ENCODE measurements around the gene MT1B.
A peak's percentile ranks its signal among the peaks of the same experiment; 100 is the strongest.
"Not testable (repeated sequence)": the region's sequence is repeated elsewhere in the genome, so short reads cannot be mapped to it uniquely, and the experiment has no call there.

Gene MT1B

DNA sequence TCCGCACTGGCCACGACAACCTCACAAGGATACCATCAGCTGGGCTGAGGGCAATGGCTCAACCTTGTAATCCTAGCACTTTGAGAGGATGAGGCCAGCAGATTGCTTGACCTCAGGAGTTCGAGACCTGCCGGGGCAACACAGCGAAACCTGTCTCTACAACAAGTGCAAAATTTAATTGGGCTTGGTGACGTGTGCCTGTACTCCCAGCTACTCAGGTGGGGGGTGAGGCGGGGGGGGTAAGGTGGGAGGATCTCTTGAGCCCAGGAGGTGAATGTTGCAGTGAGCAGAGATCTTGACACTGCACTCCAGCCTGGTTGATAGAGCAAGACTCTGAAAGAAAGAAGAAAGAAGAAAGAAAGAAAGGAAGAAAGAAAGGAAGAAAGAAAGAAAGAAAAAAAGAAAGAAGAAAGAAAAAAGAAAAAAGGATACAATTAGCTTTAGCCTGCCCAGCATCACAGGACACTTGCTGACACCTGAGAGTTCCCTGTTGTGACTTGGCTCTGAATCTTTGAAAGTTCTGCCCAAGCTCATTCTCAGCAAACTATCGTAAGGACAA, 31.3 kb upstream of the MT1B start:
- no peak for DNase-seq (ENCODE audit: low read depth in 2 of 3, low spot score in 2 of 3)

DNA sequence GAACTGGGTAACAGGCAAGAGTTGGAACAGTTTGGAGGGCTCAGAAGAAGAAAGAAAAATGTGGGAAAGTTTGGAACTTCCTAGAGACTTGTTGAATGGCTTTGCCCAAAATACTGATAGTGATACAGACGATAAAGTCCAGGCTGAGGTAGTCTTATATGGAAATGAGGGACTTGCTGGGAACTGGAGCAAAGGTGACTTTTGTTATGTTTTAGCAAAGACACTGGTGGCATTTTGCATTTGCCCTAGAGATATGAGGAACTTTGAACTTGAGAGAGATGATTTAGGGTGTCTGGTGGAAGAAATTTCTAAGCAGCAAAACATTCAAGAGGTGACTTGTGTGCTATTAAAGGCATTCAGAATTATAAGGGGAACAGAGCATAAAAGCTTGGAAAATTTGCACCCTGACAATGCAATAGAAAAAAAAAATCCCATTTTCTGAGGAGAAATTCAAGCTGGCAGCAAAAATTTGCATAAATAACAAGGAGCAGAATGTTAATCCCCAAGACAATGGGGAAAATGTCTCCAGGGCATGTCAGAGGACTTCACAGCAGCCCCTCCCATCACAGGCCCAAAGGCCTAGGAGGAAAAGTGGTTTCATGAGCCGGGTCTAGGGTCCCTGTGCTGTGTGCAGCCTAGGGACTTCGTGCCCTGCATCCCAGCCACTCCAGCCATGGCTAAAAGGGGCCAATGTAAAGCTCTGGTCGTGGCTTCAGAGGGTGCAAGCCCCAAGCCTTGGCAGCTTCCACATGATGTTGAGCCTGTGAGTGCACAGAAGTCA, 29.8 kb upstream of the MT1B start:
- not testable (repeated sequence) for DNase-seq (ENCODE audit: low read depth in 2 of 3, low spot score in 2 of 3)

DNA sequence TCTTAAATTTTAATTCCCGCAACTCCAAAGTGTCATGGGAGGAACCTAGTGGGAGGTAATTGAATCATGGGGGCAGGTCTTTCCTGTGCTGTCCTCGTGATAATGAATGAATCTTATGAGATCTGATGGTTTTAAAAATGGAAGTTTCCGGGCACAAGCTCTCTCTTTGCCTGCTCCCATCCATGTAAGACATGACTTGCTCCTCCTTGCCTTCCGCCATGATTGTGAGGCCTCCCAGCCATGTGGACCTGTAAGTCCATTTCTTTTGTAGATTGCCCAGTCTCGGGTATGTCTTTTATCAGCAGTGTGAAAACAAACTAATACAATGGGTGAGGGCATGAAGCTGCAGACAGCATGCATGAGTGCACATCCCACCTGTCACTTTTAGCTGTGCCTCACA, 28.5 kb upstream of the MT1B start:
- DNase-seq (ENCODE audit: low read depth in 2 of 3, low spot score in 2 of 3), result not testable (repeated sequence)

- no peak for DNase-seq (ENCODE audit: low read depth in 2 of 3, low spot score in 2 of 3)
These were observed 28.0 kb upstream of the MT1B start for GRCh38 chr16:56623637-56624036.

DNA sequence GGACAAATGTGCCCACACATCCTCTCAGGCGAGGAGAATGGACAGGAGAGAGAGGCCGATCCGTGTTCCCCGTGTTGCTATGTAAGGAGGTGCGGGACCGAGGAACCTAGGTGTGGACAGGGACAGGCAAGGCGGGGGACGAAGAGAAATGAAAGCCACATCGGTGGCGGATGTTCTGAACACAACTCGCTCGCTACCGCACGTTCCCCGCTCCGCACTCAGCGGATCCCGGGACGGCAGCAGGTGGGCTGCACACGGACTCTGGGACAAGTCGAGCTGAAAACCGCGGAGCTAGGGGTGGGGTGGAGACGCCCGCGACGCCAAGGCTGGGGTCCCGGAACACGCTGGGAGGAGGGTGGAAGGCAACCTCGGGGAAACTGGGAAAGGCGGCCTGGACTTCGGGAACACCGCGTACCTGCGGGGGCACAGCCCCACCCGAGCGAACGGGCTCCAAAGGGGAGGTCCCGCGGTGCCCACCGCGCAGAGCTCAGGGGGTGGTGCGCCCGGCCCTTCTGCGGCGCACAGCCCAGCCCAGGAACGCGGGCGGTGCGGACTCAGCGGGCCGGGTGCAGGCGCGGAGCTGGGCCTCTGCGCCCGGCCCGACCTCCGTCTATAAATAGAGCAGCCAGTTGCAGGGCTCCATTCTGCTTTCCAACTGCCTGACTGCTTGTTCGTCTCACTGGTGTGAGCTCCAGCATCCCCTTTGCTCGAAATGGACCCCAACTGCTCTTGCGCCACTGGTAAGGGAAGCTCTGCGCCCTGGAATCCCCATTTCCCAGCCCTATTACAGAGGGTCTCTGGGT, 26.3 kb upstream of the MT1B start, which contains the start of gene MT1E:
Gene MT1E, plus strand, starts transcription at position 642 of the 803 bp plus-strand sequence. Its CDS starts 71 bp downstream, at position 713.
- DNase-seq (ENCODE audit: low read depth in 2 of 3, low spot score in 2 of 3), result peak in 1 of 3 experiments; percentile 61

DNA sequence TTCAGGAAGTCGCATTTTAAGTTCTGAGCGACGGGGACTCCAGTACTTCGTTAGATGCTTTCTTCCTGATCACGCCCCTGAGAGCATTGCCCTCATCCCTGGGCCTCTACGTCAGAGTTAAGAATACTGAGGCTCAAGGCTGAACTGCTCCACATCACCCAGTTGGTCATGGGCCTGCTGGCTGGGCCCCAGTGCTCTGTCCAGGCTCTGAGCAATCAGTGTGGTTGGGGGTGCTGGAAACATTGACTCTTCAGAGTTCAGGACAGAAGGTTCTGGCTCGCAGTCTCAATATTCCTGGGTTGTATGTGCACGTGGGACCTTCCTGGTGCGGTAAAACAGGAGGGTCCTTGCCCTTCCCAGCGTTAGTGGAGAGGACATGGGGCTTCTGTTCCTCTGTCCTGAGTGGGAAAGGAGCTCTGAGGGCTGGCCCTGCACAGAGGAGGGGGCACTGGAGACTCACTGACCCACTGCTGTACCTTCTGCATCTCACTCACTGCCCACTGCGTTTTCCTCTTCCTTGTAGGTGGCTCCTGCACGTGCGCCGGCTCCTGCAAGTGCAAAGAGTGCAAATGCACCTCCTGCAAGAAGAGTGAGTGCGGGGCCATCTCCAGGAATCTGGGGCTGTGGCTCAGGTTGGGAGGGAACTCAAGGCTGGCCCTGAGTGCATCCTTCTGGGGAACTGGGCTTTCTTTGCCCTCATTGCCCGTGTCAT, 25.6 kb upstream of the MT1B start:
- no peak for DNase-seq (ENCODE audit: low read depth in 2 of 3, low spot score in 2 of 3)

- DNase-seq (ENCODE audit: low read depth in 2 of 3, low spot score in 2 of 3), result no peak
These were observed 25.0 kb upstream of the MT1B start for GRCh38 chr16:56626685-56627084.

GRCh38 chr16:56628486-56629350, 23.0 kb upstream of the MT1B start:
- no peak for DNase-seq (ENCODE audit: low read depth in 2 of 3, low spot score in 2 of 3)

DNA sequence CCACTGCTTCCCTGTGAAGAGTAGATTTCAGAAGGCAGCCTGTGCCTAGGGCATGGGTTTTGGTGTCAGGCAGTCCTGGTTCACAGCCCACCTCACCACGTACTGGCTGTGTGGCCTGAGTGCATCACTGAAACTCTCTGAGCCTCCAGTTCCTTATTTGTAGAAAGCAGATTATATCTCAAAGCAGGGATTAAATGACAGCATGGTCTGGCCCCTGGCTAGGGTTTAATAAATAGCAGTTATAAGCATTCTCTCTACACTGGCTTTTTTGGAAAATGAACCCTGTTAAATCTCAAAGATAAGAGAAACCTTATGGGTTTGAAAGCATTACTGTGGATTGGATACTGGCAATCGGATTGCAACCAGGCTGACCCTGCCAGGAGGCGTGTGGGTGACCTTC, 22.2 kb upstream of the MT1B start:
- no peak for DNase-seq (ENCODE audit: low read depth in 2 of 3, low spot score in 2 of 3)

DNA sequence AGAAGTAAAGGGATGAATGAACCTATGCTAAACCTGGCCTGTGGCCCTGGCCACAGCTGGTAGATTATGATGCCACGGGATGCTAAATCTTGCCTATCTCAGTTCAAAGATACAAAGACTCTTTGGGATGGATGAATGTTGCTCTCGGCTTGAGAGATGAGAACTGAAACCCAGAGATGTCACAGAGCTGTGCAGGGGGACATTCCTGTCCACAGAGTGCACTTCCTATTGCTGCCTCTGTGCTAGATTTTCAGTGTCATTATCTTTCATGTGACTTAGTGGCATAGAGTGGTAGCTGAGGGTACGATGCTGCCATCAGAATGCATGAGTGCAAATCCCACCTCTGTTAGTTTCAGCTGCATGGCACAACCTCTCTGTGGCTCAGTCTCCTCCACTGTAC, 21.6 kb upstream of the MT1B start:
- no peak for DNase-seq (ENCODE audit: low read depth in 2 of 3, low spot score in 2 of 3)

GRCh38 chr16:56631197-56631596, 20.5 kb upstream of the MT1B start:
- DNase-seq (ENCODE audit: low read depth in 2 of 3, low spot score in 2 of 3), result no peak

- no peak for DNase-seq (ENCODE audit: low read depth in 2 of 3, low spot score in 2 of 3)
These were observed 19.9 kb upstream of the MT1B start for GRCh38 chr16:56631832-56632155.

- no peak for DNase-seq (ENCODE audit: low read depth in 2 of 3, low spot score in 2 of 3)
These were observed 19.4 kb upstream of the MT1B start, which contains the start of gene MT1M for GRCh38 chr16:56632156-56632847. Gene MT1M, plus strand, starts transcription at chr16:56632659. Its CDS starts 73 bp downstream, at chr16:56632732.

- DNase-seq (ENCODE audit: low read depth in 2 of 3, low spot score in 2 of 3), result no peak
These were observed 18.8 kb upstream of the MT1B start for GRCh38 chr16:56632848-56633365.

GRCh38 chr16:56633535-56633934, 18.2 kb upstream of the MT1B start:
- DNase-seq (ENCODE audit: low read depth in 2 of 3, low spot score in 2 of 3), result no peak

GRCh38 chr16:56634715-56635440, 16.8 kb upstream of the MT1B start:
- DNase-seq (ENCODE audit: low read depth in 2 of 3, low spot score in 2 of 3), result no peak

GRCh38 chr16:56635441-56635967, 16.2 kb upstream of the MT1B start:
- DNase-seq (ENCODE audit: low read depth in 2 of 3, low spot score in 2 of 3), result no peak

DNA sequence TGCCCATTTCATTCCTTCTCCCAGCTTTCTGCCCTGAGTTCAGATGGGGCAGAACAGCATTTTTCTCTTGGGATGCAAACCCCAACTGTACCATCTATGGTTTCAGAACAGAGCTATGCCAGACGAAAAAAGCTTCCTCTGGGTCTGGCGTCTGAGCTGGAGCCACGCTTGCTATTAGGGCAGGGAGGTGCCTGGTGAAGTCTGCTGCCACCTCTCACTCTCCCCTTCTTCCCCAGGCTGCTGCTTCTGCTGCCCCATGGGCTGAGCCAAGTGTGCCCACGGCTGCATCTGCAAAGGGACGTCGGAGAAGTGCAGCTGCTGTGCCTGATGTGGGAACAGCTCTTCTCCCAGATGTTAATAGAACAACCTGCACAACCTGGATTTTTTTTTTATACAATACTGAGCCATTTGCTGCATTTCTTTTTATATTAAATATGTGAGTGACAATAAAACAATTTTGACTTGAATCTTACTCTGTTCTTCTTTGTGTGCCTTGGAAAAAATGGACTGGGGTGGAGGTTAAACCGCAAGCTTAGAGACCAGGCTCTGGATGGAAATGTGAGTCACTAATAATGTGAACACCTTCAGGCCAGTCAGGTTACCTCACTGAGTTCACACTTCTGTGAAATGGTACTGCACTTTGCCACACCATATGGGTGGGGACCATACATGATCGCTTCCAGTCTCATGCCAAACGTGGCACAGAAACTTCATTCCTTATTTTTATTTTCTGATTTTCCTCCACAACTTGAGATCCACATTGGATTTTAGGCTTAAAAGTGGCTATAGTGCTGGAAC, 14.9 kb upstream of the MT1B start:
- DNase-seq (ENCODE audit: low read depth in 2 of 3, low spot score in 2 of 3), result no peak

All from activated CD8-positive, alpha-beta memory T cell treated with anti-CD3 and anti-CD28 coated beads for 48 hours (primary cell).